GM21529 (cell line): ENCODE results near the gene TBL3.

Experiments
- ATAC-seq: cut with Tn5 transposase; IDR thresholded peaks from one replicate; pipeline ENCODE4 v1.9.1; 2021; ENCODE audit not compliant: unreplicated experiment

Gene TBL3

DNA sequence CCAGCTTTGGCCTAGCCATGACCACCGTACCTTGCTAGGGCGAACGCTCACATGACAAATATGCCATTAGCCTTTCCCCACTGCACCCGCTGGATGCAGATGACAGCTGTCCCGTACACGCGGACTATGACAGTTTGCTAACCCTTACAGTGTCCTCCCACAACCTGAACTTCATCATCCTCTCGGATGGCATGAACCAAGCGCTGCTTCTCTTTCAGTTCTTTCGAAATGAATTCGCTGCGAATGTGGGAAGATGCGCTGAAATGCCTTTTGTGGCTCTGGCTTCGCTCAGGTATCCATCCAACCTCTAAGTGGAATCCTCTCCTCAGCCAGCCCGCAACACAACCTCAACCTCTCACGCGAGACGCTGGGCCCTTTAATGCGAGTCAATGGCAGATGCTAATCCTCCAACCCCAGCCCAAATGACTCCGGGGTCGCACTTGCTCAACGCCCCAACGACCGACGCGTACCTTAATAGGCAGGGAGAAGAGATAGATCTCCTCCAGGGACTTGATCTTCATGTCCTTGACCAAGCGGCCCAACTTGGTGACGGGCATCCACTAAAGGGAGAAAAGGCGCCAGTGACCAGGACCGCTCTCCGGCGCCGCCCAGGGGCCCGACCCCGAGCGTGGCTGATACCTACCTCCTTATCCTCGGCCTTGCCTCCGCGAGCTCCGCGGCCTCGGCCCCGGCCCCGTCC lies 7.9 kb upstream of the TBL3 start:
- no peak for ATAC-seq

DNA sequence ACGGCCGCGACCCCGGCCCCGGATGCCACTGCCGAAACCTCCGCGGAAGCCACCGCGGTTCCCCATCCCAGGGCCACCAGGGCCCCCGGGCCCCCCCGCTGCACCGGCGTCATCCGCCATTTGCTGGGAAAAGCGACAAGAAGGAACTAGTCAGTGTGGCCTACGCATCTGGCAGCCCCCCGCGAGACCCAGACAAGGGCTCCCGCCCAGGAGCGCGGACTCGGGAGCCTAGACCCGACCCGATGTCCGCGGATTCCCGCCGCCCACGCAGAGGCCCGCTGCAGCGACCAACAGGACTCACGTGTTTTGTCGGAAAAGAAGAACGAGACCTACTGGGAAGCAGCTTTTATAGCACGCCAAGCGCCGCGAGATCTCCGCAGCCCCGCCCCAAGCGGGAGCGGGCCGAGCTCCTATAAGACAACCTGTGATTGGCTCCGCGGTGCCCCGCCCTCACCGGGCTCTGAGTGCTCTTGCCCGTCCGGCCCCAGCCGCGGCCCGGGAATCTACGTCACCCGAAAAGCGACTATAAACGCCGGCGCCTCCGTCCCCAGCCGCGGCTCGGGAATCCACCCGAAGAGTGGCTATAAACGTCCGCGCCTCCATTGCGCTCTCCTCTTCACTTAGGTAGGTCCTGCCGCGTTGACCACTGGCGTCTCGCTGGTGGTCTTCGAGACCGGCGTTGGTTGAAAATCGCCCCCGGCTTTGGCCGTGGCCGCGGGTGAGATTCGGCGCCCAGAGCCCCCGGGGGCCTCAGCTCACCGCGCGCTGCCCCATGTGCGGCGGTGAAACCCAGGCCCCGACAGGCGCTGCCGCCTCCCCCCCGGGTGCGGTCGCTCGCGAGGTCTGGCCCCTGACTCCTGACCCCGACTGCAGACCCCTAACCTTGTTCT lies 7.1 kb upstream of the TBL3 start, which contains the start of gene RPS2:
RPS2 (minus strand) TSS at position 321 of the 890 bp plus-strand sequence; CDS start at position 120, 201 bp downstream.
- peak; percentile 77 for ATAC-seq

DNA sequence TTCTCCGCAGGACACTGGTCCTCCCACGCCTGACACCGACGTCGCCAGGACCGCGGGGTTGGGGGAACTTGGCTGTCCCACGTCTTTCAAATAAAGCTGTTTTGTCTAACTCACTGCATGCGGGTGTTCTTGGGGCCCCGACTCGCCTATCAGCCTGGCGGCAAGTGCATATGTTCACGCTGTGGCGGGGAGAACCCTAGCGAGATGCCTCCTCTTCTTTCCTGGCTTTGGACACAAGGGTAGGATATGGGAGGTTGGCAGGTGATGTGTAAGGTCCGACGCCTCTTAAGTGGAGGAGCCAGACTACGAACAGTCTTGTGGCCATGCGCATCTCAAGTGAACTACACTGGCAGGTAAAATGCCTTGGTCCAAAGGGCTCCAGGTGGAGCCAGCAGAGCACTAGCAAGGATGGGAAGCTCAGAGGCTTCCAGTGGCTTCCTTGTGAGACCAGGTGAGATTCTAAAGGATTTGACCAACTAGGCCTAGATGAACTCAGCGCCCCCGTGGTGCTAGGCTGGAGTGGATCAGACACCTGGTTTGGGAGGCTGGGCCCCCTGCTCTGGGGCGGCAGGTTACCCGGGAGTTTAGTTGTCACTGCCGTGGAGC lies 6.4 kb upstream of the TBL3 start:
- no peak for ATAC-seq

DNA sequence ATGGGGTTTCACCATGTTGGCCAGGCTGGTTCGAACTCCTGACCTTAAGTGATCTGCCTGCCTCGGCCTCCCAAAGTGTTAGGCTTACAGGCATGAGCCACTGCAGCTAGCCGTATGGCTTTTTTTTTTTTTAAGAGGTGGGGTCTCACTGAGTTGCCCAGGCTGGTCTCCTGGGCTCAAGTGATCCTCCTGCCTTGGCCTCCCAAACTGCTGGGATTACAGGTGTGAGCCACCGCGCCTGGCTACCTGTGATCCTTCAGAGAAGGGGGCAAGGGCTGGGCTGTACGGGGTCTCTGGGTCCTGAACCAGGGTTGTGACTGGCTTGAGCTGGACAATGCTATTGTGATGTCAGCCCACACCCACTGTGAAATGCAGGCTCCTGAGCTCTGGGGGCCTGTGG lies 5.4 kb upstream of the TBL3 start, which contains the start of gene RNF151:
RNF151 (plus strand) TSS at position 397 of the 400 bp plus-strand sequence. CDS start 26 bp downstream, outside the sequence.
- ATAC-seq, result no peak

DNA sequence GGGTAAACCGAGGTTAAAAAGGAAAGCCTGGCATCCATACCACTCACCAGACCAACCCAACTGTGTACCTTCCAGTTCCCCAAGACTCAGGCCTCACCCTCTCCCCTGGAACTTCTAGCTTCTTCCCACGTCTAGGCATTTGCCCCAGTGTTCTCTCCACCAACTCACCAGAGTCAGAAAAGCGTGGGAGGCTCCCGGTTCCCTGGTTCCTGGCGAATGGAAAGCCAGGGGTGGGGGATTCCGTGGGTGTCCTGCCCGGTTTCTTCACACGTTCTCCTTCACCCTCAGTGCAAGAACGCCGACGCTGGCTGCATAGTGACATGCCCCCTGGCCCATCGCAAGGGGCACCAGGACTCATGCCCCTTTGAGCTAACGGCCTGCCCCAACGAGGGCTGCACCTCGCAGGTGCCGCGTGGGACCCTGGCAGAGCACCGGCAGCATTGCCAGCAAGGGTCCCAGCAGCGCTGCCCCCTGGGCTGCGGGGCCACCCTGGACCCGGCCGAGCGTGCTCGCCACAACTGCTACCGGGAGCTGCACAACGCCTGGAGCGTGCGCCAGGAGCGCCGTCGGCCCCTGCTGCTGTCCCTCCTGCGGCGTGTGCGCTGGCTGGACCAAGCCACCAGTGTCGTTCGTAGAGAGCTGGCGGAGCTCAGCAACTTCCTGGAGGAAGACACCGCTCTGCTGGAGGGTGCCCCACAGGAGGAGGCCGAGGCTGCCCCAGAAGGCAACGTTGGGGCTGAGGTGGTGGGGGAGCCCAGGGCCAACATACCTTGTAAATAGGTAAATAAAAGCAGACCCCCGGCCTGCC lies 3.5 kb upstream of the TBL3 start:
- no peak for ATAC-seq

DNA sequence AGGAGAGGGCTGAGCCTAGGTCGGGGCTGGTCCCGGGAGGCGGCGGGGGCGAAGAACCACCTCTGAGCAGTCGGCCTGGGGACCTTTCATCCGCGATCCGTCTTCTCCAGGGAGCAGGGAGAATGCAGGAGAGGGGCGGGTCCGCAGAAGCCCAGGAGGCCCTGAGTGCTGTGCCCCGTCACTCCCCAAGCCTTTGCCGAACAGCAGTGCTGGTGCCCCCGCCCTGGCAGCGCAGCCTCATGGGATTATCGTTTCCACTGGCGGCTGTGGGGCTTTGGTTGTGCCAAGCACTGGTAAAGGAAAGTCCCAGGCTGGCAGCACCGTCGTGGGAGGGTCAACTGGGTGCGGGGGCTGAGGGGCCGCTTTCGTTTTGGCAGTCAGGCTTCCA lies 631 bp downstream of the TBL3 start:
- ATAC-seq, result no peak

DNA sequence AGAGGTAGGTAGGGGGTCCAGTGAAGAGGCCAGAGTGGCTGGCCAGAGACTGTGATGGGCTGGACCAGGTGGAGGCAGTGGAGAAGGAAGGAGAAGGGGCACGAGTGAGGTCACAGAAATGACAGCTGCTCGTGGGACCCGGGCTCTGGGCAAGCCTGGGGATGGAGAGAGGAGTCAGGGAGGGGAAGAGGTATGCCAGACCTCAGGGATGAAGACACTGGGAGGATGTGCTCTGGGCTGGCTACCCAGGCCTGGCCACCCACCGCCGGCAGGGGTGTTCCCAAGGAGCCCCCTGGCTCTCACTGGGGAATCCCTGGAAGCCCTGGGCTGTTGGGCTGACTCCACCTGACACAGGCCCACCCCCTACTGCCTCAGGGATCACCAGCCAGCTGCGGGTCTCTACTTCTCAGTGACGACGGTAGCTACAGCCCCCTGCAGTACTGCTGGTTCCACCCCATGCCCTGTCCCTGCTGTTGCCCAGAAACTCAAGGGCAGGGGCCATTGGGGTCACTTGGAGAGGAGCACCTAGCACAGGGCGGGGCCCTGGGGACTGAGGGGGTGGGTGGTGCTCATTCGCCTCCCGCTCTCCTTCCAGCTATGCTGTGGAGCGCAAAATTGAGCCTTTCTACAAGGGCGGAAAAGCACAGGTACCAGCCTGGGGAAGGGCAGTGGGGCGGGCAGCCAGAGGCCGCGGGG lies 1.8 kb downstream of the TBL3 start:
- ATAC-seq, result no peak

DNA sequence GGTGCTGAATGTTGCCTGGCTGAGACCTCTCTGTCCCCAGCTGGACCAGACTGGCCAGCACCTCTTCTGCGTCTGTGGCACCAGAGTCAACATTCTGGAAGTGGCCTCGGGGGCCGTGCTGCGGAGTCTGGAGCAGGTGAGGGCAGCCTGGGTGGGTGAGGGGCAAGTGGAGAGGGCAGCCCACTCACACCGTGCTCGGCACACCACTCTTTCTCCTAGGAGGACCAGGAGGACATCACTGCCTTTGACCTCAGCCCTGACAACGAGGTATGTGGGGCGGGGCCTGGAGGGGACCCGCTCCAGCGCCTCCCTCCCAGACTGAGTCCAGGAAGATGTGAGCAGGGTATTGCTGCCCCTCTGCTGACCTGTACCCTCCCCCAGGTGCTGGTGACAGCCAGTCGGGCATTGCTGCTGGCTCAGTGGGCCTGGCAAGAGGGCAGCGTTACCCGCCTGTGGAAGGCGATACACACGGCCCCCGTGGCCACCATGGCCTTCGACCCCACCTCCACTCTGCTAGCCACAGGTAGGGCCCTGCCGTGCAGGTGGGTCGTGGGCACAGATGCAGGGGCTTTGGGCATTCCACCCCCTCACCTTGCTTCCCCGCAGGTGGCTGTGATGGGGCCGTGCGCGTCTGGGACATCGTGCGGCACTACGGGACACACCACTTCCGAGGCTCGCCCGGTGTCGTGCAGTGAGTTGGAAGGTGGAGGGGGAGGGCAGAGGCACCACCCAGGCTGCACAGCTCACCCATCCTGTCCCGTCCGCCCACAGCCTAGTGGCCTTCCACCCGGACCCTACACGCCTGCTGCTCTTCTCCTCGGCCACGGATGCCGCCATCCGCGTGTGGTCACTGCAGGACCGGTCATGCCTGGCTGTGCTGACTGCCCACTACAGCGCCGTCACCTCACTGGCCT lies 2.6 kb downstream of the TBL3 start:
- ATAC-seq, result no peak

DNA sequence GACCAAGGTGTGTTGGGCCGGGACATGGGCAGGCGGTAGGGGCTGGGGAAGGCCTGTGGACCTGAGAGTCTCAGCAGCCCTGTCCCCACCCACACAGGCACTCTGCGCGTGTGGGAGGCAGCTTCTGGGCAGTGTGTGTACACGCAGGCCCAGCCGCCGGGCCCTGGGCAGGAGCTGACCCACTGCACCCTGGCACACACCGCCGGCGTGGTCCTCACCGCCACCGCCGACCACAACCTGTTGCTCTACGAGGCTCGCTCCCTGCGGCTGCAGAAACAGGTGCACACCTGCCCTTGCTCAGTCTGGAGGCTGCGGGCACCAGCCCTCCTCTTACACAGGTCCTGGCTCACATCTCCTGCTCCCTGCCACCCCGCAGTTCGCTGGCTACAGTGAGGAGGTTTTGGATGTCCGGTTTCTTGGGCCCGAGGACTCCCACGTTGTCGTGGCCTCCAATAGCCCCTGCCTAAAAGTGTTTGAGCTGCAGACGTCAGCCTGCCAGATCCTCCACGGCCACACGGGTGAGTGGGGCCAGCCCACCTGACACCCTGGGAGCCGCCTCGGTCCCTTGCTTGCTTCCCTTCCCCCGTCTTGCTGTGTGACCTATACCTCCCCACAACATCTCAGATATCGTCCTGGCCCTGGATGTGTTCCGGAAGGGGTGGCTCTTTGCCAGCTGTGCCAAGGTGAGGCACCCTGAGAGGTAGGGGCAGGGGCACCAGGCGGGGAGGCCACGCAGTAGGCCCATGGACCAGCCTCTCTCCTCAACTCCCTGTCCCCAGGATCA lies 3.8 kb downstream of the TBL3 start:
- no peak for ATAC-seq

DNA sequence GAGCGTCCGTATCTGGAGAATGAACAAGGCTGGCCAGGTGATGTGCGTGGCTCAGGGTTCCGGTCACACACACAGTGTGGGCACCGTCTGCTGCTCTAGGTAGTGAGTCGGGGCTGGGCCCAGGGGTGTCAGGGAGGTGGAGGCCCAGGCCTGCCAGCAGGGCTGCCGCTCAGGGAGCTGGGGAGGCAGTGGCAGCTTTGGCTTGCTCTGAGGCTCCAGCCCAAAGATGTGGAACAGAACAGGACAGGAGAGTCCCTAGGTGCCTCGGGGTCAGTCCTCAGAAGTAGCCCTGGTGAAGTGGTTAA lies 4.3 kb downstream of the TBL3 start:
- ATAC-seq, result no peak

DNA sequence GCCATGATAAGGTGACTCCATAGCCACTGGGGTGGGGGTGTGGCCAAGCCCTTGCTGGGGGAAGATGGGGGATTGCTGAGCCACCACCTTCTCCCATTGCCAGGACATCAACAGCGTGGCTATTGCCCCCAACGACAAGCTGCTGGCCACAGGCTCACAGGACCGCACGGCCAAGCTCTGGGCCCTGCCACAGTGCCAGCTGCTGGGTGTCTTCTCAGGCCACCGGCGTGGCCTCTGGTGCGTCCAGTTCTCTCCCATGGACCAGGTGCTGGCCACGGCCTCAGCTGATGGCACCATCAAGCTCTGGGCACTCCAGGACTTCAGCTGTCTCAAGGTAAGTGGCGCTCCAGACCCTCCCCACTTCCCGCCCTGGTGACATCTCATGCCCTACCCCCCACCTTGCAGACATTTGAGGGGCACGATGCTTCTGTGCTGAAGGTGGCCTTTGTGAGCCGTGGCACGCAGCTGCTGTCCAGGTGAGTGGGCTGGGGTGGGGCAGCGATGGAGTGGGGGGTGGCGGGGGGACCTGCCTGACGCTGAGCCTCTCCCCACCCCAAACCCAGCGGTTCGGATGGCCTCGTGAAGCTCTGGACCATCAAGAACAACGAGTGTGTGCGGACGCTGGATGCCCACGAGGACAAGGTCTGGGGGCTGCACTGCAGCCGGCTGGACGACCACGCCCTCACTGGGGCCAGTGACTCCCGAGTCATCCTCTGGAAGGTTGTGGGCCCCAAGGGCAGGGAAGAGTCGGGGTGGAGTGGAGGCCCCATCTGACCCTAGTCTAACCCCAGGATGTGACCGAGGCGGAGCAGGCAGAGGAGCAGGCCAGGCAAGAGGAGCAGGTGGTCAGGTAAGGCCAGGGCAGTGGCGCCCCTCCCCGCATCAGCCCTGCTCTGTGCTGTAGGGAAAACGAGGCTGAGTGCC lies 5.4 kb downstream of the TBL3 start:
- ATAC-seq, result no peak

DNA sequence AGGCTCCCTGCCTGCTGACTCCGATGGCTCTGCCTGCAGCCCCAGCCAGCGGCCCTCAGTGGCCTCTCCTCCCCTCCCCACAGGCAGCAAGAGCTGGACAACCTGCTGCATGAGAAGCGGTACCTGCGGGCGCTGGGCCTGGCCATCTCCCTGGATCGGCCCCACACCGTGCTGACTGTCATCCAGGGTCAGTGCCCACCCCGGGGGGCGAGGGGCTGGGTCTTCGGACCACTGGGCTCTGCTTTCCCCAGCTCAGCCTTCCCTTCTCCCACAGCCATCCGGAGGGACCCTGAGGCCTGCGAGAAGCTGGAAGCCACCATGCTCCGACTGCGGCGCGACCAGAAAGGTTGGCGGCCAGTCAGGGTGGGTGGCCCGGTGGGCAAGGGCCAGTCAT lies 6.0 kb downstream of the TBL3 start:
- ATAC-seq, result no peak

DNA sequence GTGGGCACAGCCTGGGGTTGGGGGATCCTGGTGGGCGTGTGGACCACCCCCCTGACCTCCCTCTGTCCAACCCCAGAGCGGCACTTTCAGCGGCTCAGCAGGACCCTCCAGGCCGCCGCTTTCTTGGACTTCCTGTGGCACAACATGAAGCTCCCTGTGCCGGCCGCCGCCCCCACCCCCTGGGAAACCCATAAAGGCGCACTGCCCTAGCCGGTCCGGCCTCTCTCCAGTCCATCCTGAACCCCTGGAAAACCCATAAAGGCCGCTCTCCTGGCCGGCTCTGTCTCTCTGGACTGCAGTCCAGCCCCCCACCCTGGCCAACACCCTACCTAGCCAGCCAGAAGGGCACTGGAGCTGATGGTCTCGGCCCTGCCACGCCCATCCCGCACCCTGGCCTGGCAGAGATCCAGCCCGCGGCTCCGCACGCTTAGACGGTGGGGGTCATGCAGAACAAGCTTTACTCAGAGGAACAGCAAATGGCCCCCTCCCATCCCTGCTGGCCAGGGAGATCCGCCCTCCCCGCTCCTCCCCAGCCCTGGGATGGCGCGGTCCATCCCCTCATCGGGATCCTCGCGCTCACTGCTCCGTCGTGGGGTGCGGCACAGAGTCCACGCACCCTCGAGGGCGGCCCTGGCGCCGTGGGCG lies 6.7 kb downstream of the TBL3 start:
- ATAC-seq, result no peak

DNA sequence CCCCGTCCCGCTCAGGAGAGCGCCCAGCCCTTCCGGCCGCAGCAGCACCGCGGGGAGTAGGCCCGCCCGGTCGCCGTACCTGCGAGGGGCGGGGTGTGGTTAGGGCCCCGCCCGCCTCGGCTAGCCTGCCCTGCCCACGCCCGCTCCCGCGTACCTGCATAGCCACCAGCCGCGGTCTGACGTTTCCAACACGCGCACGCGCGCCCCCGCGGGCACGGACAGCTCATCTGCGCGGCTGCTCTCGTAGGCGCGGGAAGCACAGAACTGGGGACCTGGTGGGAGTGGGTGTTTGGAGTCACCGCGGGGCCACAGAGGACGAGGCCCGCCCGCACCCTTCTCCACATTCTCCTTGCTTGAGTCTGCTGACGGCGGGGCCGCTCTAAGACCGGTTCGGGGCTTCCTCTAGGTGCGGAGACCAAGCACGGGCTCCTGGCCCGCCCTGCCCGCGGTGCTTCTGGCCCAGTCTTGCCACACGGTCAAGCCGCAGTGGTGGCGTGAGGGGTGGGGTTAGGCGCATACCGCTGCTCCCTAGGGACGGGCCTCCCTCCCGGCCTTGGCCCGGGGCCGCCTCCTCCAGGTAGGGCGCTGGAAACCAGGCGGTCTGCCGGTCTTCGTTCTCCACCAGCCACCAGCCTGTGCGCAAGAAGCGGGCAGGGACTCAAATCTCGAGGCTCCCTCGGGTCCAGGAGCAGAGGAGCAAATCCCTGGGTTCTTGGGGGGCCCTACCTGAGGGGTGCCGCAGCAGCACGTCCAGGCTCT lies 7.6 kb downstream of the TBL3 start:
- ATAC-seq, result no peak

DNA sequence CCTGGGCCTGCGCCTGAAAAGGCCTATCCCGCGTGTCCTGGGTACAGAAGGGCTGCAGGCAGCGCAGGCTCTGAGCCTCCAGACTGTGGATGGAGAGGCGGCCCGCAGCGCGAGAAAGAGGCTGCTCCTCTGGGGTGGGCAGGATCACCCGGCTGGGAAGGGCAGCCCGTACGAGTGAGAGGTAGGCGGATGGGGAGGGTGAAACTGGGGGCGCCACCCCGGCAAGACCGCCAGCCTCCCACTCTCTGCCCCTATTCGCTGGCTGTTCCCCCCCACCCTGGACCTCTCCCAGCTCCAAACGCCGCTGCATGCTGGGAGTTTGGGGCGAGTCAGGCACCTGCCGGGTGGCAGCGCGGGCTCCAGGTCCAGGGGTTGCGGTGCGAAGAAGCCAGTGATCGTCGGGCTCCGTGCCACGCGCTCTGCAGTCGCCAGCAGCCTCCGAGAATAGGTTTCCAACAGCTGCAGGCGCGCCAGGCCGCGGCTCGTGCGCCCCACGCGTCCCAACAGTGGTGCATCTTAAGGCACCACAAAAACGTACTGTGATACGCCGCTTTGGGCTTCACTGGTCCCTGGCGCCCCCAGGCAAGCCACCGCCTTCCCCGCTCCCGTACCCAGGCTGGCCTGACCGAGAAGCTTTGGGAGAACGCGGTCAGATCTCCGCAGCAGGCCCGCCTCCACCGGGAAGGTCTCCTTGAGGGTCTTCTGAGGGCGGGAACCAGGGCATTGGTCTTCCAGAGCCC lies 8.3 kb downstream of the TBL3 start:
- no peak for ATAC-seq

DNA sequence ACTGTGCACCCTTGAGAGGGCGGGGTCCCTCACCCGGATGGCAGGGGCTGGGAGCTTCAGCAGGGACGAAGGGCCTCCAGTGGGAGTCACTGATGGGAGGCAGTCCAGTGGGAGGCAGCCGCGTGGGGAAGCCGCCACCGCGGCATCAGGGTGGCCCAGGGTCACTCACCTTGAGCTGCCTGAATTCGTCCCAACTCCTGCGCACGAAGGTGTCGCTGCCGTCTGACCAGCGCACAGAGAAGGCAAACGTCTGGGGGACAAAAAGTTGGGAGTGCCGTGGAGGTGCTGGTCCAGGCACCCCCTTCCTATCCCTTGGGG lies 8.9 kb downstream of the TBL3 start:
- no peak for ATAC-seq
